GM21390 (cell line): ENCODE results near the gene SMURF1.

ENCODE experiments used
- ATAC-seq: cut with Tn5 transposase; IDR thresholded peaks from one replicate; pipeline ENCODE4 v1.9.1; 2021; ENCODE audit not compliant: unreplicated experiment

SMURF1 gene

GRCh38 chr7:99031496-99031895 is 112.4 kb downstream of the SMURF1 start:
- ATAC-seq: no peak

DNA sequence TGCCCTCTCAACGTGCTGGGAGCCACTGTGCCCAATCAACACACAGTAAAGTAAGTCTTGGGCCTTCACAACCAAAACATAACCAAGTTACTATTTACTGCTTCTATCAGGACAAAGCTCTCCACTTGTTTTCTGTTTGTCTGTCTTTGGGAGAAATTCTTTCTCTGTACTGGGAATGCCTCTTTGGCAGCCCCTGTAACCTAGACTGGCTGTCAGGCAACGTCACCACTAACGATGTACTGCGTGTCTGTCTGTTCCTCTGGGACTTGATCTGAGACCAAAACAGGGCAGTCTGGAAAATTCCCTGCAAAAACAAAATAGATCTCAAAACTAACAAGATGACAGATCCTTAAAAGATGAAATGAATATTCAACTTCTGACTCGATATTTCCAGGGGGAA is 113.0 kb downstream of the SMURF1 start:
- no peak for ATAC-seq

DNA sequence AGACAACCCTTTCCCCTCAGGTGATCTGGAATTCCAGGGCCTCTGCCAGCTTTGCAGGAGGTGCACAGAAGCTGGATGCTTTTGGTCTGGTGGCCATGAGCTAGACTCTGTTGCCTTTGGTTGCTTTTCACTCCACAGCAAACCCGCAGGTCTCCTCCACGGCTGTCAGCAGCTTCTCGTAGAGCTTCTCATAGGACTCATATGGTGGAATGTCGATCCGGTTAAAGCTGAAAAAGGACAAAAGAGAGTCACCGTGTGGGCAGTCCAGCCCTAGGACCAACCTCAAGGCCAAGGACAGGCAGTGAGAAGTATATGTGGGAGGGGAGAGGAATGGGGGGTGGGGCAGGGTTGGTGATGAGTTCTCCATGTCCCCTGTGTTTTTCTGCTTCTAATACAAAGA is 113.5 kb downstream of the SMURF1 start:
- ATAC-seq: no peak

GRCh38 chr7:99029466-99030435 is 114.2 kb downstream of the SMURF1 start:
- no peak for ATAC-seq

DNA sequence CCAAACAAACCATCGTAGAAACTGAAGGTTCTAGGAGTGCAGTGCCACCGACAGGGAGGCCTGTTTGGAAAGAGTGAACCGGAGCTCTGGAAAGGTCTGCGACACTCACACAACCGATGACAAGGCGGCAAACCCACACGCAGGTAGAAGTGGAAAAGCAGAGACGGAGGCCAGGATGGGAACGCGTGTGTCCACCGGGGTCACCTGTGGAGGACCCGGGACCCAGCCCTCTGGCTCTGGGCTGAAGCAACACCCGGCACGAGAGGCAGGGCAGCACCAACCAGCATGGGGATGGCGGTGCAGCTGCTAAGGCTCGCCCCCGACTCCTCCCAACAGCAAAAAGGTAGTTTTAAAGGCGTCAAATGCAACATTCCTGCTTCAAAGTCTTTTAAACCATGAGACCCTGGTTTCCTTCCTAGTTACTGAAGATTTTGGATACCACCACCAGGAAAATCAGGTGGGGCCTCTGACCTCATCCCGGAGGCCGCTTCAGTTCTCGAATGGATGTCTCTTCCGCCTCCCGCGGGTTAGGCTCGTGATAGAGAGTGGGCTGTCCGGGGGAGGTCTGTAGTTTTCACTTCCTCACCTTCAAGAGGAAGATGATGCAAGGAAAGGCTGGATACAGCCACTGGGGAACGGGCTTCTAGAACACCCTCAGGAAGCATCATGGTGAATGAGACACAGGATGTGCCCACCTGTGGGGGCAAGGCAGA is 115.5 kb downstream of the SMURF1 start:
- no peak for ATAC-seq

GRCh38 chr7:99027841-99028240 is 116.1 kb downstream of the SMURF1 start:
- no peak for ATAC-seq

DNA sequence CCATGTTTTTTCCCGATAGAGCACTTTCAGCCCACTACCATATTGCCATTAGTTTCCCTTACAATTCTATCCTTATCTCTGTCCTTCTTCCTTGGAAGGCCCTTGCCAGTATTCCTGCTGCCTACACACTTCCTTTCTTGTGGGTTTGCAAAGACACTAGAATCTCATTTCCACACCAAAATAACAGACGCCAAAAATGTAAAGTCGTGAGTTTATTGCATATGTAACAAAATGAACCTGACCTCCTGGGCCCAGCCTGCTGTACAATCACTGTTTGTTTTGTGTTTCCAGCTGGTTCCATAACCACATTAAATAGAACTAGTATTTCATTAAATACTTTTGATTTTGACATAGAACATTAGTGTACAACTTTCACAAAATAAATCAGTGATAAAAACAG is 116.7 kb downstream of the SMURF1 start:
- no peak for ATAC-seq

GRCh38 chr7:99024066-99024465 is 119.8 kb downstream of the SMURF1 start:
- ATAC-seq: no peak

DNA sequence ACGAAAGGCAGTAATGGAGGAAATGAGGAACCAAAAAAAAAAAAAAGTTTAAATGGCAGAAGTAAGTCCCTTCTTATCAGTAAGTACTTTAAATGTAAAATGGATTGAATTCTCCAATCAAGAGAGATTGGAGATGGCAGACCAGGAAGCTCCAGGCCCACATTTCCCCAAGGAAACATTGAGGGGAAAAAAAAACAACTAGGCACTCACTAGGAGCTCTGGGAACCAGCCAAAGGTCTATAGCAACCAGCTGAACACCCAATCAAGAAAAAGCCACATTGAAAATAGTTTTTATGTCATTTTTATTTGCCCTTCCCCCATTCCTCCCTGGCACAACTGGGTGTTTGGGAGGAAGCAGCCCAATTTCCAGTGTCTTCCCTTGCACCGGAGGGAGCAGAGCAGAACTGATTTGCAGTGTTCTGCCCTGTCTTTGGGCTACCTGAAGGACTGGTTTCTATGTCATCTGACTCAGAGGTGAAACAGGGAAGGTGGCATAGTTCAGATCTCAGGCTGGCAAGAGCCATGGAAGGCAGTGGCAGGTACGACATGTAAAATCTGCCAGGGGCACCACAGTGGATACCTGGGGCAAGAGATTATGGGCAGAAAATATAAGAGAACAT is 121.9 kb downstream of the SMURF1 start:
- no peak for ATAC-seq

DNA sequence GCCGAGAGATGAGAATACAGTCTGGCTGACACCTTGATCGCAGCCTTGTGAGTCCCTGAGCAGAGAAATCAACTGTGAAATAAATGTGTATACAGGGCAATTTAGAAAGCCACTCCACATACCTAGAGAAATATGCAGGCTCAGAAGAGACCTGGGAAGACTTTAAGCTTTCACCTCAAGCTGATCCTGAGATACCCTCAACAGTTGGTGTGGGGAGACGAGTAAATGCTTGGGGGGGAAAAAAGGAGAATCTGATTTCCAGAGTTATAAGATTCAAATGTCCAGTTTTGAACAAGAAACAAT is 123.5 kb downstream of the SMURF1 start:
- ATAC-seq: no peak

- ATAC-seq: no peak
Observed at GRCh38 chr7:99019523-99020412, 124.1 kb downstream of the SMURF1 start.

DNA sequence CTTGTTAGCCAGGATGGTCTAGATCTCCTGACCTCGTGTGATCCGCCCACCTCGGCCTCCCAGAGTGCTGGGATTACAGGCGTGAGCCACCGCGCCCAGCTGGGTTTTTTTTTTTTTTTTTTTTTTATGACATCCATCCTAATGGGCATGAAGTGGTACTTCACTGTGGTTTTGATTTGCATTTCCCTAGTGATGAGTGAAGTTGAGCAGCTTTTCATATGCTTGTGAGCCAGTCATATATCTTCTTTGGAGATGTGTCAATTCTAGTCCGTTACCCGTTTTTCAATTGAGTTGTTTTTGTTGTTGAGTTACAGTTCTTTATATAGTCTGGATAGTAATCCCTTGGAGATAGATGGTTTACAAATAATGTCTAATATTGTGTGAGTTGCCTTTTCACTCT is 127.7 kb downstream of the SMURF1 start:
- no peak for ATAC-seq

- ATAC-seq: no peak
Observed at GRCh38 chr7:99014113-99014985, 129.6 kb downstream of the SMURF1 start.

GRCh38 chr7:99013266-99014112 is 130.4 kb downstream of the SMURF1 start:
- no peak for ATAC-seq

DNA sequence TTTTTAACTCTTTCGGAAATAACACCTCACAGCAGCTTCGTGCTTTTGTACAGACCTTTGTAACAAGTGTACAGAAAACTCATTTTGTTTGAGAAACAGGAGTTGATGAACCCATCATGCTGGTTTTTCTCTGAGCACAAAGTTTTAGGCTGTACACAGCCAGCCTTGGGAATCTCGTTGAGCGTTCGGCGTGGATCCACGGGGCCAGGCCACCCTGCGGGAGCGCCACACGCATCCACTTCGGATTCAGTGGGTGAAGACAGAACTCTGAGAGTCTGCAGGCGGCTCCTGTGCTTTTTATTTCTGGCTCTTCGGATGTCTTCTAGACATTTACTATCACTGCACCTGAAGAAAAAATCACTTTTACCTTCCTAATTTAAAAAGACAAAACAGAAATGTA is 131.2 kb downstream of the SMURF1 start:
- ATAC-seq: no peak

- no peak for ATAC-seq
Observed at GRCh38 chr7:99011706-99012404, 132.1 kb downstream of the SMURF1 start.

DNA sequence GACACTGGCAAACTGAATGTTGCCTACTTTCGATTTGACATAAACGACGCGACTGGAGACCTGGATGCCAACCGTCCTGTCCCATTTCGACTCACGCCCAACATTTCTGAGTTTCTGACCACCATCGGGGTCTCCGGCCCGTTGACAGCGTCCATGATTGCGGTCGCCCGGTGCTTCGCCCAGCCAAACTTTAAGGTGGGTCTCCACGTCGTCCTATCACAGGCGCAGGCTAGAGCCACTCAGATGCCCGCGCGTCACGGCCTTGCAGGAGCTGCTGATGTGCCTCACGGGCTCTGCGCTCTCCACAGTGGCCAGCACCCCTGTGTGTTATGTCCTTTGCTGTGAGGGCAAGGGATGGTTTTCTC is 132.6 kb downstream of the SMURF1 start:
- ATAC-seq: no peak

GRCh38 chr7:99010281-99010680 is 133.6 kb downstream of the SMURF1 start:
- no peak for ATAC-seq
